ENCODE results near the gene TAF4.
"Not testable (repeated sequence)": the region's sequence is repeated elsewhere in the genome, so short reads cannot be mapped to it uniquely, and the experiment has no call there.

The TAF4 gene

GRCh38 chr20:62055862-62056115 lies 9.9 kb downstream of the TAF4 start:
- not testable (repeated sequence) for DNase-seq

GRCh38 chr20:62055106-62055861 lies 10.4 kb downstream of the TAF4 start:
- no peak for DNase-seq

DNA sequence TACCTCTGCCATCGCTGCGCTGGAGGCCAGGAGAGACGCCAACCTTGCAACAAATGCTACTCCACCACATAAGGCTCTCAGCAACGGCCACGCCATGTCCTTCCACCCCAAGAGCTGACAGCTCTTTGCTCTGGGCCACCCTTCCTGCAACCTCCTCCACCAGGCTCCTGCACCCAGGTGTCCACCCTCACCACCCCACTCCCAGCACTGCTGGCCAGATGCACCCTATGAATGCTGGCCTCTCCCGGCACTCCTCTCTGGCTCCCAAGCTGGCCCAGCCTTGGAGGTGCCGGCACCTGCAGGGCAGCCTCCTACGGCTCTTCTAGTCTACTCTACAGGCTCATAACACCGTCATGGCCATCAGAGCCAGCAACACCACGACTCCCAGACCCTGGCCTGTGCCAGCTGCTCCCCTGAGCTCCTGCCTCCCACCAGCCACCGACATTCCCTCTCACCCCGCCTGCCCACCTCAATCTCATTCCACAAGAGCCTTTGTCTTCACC lies 11.2 kb downstream of the TAF4 start:
- DNase-seq = no peak

DNA sequence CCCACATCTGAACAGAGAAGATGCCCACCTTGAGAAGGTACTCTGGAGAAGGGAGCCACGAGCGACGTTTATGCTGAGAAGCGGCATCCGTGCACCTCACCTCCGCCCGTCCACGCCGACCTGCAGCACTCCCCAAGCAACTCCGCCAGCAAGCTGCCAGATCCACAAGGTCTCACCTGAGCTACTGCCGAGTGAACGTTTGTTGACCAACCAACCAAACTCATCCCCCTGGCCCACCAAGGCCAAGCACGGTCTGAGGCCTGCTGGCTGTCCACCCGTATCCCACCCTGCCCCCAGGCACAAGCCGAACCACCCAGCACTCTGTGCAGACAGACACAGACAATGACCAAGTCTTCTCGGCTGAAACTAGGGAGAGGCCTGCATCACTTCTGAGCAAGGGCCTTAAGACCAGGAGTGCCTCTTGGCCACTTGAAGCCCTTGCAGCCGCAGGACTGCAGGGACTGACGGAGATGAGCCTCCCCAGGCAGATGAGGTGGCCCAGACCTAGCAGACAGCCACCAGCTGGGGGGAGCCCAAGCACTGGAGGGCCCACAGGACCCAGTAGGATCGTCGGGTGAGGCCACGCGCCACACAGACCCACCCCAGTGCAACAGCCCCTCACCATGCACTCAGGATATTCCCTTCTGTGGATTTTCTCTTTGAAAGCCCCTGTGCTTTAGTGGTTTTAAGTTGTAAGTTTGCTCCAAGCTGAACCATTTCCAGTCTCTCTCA lies 12.1 kb downstream of the TAF4 start:
- no peak for DNase-seq

- DNase-seq = no peak
Observed at GRCh38 chr20:62052842-62053464, 12.7 kb downstream of the TAF4 start.

DNA sequence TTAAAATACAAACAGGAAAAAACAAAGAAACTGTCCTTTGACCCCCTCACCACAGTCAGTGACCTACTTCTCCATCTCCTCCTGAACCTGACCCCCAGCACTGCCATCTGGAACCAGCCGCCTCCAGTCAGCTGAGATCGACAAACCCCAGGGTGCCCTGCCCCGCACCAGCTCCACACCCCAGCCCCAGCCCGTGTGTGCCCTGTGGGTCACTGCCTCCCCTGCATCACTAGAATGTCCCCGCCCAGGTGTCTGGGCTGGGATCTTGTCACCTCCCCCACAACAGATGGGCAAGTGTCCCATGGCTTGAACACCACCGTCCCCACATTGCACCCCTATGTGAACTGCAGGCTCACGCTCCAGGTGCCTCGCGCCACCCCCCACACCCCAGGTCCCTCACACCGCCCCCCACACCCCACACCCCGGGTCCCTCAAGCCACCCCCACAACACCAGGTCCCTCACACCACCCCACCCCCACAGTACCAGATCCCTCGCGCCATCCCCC lies 13.3 kb downstream of the TAF4 start:
- DNase-seq = no peak

DNA sequence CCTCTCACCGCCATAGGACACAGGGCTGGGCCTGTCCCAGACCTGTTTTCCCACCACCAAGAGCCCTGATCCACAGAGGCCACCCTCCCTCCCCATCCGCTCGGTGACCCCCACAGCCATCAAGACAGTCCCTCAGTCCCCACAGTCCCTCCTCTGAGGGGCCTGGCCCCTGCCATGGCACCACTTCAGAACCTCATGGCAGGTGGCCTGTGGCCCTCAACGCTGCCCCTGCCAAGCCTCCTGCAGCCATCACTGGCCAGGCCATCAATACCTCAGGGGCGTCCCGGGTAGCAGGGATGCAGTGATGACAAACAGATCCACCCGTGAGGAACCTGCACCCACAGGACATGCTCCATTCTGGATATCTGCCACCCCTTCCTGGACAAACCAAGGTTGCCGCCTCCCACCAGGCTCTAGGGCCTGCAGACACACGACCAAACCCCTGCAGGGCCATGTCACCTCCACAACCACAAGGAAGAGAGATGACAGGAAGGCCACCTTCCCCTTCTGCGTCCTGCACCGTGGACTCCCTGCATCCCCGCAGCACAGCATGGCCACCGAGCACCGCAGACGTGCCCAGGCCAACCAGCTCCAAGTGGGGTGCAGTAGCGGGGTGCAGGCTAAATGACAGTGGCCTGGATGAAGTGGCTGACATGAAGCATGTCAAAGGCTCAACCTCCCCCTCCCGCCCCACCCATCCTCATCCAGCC lies 14.0 kb downstream of the TAF4 start:
- DNase-seq = no peak

DNA sequence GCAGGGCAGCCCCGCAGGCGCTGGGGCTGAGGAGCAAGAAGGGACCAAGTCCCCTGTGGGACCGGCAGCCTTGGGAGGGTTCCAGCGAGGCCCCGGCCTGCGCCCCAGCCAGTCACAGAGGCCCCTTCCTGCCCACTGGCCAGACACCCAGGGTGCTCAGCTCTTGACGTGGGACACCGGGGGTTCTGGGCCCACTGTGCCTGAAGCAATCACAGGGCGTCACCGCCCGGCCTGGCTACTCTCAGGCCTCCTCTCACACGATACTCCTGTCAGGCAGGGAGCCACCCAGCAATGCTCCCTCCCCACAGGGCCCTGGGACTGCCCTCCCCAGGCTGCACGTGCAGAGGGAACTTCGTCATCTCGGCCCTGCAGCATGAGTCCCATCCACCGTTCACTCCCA lies 14.5 kb downstream of the TAF4 start:
- DNase-seq = no peak

- no peak for DNase-seq
Observed at GRCh38 chr20:62050166-62051120, 15.2 kb downstream of the TAF4 start.

GRCh38 chr20:62049342-62050165 lies 16.1 kb downstream of the TAF4 start:
- no peak for DNase-seq

DNA sequence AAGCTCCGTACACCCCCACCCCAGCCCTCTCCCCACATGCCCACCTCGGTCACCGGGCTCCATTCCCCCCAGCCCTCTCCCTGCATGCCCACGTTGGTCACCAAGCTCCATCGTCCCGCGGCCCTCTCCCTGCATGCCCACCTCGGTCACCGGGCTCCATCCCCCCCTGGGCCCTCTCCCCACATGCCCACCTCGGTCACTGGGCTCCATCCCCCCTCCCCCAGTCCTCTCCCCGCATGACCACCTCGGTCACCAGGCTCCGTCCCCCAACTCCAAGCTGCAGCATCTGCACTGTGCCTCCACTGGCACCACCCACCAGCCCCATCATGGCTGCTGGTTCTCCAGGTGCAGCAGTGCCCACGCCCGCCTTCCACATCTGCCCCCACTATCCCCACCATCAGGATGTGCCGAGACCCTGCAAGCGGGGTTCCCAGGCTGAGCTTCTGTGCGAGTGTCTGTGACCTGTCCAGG lies 16.8 kb downstream of the TAF4 start:
- DNase-seq = no peak

- no peak for DNase-seq
Observed at GRCh38 chr20:62048346-62048761, 17.3 kb downstream of the TAF4 start.

DNA sequence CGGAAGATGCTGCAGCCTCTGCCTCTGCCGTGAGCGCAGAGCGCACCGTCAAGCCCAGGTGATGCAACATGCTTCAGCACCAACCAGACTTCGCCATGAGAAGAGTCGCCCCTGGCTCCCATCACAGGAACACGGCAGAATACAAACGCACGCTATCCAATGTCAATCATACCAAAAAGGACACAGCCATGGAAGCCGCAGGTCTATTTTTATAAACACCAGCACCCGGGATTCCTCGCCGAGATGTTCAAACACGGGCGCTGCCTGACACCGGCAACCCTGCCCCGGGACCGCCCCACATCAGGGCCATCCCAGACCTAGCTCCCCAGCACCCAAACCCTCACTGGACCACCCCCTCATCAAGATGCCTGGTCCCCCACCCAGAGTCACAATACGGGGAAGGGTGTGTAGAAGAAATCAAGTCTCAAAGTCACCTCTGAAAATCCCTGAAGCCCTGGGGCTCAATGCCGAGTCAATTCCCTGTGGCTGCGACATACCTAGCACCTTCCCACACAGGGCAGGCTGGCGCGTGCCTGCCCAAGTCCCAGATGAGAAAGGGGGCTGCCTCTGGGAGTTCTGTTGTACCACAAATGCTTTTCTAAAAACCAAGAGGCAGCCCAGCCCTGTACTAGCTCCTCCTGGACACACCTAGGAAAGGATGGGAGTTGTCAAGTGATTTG lies 17.9 kb downstream of the TAF4 start:
- DNase-seq = no peak

DNA sequence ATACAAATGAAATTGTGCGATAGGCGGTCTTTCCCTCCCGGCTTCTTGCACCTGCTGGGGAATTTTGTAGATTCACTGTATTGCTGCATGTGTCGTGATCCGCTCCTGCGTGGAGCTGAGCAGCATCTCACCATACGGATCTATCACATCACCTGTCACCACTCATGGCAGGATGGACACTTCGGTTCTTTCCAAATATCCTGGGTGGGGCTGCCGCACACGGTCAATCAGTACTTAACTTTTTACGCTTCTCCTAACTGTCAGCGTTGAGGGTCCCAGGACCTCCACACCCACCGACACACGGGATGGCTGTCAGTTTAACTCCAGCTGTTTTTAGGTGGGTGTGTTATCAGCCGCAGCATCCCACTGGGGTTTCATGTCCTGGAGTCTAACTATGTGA lies 19.2 kb downstream of the TAF4 start:
- DNase-seq = no peak

DNA sequence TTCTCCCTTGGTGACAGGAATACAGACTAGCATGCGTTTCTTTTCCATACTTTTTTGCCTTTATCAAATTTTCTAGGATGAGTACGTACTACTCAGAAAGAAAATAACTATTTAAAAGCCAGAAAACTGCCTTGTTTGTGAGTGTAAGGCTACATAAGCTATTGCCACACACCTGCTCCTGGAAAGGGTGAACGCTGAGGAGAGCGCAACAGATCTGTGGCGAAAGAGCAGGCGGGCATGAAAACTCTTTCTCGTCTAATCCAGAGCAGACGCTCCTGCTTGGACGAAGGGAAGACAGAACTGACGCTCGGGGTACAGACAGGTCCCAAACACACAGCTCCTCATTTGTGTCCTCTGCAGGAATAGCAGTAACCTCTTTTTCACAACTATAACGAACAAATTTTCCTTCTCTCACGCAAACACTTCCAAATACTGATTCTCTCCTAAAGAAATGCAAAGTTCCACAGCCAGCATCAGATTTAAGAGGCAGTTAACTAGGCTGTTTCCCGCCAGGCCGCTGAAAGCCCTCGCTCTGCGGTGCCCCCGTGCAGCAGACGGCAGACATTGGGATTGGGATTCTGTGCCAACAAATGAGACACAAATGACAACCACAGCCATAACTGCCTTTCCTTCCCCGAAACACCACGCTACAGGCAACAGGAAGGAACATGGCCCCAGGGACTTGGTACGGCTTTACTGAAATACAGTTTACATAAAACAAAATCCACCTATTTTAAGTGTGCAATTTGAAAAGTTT lies 20.0 kb downstream of the TAF4 start:
- no peak for DNase-seq

- no peak for DNase-seq
Observed at GRCh38 chr20:62045118-62045517, 20.6 kb downstream of the TAF4 start.

DNA sequence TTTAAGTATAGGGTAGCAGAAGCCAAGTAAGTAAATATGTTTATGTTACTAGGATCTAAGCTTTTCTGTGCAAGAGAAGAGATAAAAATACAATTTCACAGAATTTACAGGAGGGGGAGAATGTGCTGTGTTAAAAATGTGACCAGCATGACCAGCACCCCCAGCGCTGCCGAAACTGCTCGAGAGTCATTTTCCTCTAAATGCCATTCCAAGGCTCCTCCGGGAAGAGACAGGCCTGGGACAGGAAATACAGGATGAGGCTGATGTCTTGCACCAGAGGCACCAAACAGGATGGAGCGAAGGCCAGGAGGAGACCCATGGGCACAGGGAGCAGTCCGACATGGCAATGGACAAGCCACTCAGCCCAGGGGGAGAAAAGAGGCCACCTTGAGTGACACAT lies 21.1 kb downstream of the TAF4 start:
- DNase-seq = no peak

- DNase-seq = no peak
Observed at GRCh38 chr20:62043131-62043914, 22.4 kb downstream of the TAF4 start.
